HG03439 (cell line): ENCODE data around the gene LYPD4.

Experiments
- ATAC-seq: cut with Tn5 transposase; IDR thresholded peaks from one replicate; pipeline ENCODE4 v1.9.1; 2021; ENCODE audit warnings: mild to moderate bottlenecking, moderate library complexity; ENCODE audit not compliant: unreplicated experiment

LYPD4 gene, protein sequence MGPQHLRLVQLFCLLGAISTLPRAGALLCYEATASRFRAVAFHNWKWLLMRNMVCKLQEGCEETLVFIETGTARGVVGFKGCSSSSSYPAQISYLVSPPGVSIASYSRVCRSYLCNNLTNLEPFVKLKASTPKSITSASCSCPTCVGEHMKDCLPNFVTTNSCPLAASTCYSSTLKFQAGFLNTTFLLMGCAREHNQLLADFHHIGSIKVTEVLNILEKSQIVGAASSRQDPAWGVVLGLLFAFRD

DNA sequence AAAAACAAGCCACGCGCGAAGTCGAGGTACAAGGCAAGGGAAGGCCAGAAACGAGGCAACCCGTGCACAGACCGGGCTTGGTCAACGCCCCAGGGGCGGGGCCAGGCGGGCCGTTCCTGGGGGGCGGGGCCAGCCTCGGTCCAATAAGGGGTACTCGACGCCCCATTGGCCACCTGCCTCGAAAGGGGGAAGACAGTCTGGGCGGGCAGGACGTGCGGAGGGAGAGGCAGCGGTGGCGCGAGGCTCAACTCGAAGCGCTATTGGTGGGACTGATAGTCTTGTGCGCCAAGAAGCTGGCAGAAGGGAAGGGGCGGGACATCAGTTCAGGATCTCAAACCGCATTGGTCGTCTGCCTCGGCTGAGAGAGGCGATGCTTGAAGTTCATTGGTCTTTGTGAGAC, at the start of gene LYPD4:
Gene LYPD4, minus strand, starts transcription at position 83 of the 400 bp plus-strand sequence. CDS start 5,398 bp downstream, outside the sequence.
- ATAC-seq: no peak

DNA sequence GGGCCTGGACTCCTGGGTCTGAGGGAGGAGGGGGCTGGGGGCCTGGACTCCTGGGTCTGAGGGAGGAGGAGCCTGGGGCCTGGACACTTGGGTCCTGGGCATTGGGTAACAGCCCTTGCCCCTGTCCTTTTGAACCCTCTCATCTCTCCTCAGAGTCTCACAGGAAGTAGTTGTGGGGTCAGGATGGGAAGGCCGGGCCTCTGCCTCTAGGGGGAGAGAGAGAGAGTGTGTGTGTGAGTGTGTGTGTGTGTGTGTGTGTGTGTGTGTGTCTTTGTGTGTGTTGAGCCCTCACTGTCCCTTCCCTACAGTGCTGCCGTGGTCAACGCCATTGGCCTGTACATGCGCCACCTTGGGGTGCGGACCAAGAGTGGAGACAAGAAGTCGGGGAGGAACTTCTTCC, 49.4 kb upstream of the LYPD4 start:
- ATAC-seq: no peak

DNA sequence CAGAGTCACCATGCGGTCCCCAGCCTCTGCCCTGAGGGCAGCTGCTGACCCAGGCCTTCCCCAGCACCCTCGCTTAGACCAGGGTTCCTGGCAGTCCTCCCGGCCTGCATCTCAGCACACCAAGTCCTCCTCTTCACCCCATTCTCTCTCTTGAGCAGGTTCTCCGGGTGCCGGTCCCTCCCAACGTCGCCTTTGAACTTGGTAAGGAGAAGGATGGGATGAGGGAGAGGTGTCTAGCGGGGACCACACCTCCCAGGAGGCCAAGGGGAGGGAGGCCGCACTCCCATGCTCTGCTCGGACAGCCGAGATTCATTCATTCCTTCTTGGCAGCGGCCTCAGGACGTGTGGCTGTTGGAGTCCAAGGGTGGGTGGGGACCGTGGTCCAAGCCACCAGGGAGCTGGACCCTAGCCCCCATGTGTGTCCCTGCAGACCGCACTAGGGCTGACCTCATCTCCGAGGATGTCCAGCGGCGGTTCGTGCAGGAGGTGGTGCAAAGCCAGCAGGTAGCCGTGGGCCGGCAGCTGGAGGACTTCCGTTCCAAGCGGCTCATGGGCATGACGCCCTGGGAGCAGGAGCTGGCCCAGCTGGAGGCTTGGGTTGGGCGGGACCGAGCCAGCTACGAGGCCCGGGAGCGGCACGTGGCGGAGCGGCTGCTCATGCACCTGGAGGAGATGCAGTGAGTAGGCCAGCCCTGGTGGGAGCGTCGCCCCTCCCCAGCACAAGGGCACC, 47.9 kb upstream of the LYPD4 start:
- ATAC-seq: no peak

DNA sequence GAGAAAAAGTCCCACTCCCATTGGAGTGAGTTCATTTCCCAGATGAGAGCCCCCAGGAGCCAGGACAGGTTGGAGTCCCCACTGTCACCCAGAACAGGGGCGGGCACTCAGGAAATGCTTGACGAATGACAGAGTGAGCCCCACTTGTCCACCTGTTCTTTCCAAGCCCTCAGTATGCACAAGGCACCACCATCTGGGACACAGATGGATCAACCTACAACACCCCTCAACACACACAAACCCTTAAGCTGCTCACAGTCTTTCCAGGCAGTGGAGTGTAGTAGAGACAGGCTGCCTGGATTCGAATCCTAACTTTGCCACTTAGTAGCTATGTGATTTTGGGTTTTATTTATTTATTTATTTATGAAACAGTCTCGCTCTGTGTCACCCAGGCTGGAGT, 46.5 kb upstream of the LYPD4 start:
- ATAC-seq: no peak

DNA sequence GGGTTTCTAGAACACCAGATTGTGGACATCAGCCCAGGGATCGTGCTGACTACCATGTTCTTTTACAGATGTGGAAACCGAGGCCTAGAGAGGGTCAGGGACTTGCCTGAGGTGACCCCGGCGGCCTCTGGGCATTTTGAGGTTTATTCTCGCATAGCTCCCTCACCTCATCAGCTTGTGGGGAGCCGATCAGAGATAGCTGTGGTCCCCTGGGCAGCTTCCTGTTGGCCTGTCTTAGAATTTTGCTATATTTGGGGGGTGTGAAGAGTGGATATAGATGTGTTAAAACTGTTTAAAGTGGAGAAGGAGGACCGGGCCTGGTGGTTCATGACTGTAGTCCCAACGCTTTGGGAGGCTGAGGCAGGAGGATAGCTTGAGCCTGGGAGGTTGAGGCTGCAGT, 45.4 kb upstream of the LYPD4 start:
- no peak for ATAC-seq

DNA sequence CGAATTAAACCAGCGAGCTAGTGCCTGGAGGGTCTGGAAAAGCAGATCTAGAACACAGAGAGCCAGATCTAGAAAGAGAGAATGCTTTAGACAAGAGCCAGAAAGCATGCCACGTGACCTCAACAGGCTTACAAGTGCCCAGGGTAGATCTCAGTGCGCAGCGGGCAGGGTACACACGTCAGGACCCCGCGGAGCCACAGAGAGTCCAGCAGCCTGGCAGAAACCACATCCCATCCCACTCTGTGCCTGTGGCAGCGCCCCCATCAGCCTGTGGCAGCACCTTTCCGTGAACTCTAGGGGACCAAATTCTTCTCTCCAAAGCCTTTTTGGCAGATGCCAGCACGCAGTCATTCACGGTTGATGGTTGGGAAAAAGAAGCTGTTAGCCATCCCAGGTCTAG, 44.4 kb upstream of the LYPD4 start:
- no peak for ATAC-seq

DNA sequence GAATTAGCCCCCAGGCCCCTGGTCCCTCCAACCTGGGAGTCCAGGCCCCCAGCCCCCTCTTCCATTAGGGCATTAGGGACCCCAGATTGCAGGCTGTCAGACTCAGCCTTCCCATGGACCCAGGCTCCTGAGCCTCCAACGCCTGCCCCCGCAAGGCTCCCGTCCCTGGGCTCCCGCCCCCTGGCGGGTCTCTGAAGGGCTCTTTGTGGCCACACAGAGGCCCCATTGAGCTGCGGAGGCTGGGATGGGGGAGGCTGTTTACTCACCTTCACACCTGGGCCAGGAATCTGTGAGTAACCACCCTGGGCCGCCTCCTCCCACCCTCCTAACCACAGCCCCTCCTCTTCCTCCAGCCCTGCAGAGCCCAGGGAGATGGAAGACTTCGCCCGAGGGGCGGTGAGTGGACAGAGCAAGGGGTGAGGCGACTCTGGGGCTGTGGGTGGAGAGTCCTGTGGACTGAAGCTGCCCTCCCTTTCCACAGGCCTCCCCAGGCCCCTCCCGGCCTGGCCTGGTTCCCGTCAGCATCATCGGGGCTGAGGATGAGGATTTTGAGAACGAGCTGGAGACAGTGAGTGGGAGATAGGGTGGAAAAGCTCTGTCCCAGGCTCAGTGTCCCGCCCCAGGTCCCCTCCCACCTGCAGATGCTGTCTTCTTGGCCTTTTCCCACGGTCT, 43.4 kb upstream of the LYPD4 start:
- no peak for ATAC-seq

DNA sequence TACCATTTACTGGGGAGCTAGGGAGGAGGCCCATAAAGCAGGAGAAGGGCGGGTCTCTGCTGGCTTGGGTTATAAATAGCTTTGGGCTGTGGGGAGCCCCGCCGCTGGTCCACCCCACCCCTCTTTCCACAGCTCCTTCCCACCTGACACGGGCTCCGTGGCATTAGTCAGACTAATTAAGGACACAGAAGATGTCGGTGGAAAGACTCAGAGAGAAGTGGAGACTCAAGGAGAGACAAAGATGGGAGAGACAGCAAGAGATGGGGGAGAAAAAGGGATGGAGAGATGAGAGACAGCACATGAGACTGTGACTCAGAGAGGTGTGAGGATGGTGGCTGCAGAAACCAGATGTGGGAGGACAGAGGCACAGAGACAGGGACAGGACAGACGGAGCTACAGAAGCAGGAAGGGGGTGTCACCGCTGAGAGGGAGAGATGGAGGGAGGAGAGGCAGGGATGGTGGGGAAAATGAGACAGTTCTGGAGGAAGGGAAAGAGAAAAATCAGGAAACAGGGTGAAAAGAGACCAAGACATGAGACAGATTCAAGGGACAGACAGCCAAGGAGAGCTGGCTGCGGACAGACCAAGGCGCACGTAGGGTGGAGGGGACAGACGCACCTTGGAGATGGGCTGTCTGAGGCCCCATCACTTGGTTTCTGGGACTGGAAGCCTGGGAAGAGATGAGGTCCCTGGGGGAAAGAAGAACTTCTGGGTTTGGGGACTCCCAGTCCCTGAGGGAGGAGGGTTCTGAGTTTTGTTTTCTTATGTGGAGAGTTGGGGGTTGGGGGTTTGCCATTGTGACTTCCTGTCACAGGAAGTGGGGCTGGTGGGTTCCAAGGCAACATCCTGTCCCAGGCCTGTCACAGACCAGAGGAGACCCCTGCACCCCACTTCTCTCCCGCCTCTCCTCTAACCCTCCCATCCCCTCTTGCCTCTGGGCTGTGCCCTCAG, 42.6 kb upstream of the LYPD4 start:
- no peak for ATAC-seq

DNA sequence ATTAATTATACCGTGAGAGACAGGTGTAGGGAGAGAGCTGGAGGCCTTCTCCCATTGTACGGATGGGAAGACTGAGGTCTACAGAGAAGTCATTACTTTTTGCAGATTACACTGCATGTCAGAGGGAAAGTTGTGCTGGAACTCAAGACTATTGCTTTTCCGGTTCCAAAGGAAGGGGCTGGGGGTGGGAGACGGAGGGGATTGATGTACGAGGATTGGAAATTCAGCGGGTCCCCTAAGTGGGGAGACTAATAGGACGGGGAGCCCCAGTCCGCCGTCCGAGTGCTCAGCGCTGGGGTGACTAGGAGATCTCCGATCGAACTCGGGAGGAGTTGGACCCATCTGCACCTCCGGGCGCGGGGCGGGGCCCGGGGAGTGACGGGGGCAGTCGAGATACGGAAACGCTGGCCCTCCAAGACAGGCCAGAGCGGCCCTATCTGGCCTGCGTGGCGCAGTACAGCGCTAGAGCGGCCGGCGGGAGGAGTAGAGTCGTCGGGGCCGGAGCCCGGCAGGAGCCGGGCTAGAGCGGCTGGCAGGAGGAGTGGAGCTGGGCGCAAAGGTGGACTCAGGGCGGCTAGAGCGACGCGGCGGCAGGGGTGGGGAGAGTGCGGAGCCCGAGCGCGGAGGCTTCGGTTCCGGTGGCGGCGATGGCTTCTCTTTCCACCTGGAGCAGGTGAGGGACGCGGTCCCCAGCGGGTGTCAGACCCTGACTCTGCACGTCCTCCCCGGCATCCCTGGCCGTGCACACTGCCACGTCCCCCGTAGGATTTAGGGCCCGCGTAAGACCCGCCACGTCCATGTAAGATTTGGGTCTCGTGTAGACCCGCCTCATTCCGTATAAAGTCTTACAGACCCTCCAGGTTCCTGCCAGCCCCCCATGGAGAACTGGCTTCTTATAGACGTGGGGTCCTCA, 39.6 kb upstream of the LYPD4 start:
- peak; percentile 75 for ATAC-seq

DNA sequence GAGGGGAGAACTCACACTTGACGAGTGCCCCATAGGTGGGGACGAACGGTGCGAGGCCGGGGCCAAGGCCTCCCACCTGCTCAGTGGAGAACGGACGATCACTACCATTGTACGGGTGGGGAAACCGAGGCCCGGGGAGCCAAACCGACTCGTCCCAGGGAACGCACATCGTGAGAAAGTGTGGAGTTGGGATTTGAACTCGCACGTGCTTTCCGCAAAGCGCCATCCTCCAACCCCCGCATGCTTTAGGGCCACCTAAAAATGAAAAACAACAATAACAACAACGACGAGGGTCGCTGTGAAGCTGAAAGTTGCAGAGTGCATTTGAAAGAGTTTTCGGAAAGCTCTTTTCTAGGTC, 39.0 kb upstream of the LYPD4 start:
- ATAC-seq: no peak

DNA sequence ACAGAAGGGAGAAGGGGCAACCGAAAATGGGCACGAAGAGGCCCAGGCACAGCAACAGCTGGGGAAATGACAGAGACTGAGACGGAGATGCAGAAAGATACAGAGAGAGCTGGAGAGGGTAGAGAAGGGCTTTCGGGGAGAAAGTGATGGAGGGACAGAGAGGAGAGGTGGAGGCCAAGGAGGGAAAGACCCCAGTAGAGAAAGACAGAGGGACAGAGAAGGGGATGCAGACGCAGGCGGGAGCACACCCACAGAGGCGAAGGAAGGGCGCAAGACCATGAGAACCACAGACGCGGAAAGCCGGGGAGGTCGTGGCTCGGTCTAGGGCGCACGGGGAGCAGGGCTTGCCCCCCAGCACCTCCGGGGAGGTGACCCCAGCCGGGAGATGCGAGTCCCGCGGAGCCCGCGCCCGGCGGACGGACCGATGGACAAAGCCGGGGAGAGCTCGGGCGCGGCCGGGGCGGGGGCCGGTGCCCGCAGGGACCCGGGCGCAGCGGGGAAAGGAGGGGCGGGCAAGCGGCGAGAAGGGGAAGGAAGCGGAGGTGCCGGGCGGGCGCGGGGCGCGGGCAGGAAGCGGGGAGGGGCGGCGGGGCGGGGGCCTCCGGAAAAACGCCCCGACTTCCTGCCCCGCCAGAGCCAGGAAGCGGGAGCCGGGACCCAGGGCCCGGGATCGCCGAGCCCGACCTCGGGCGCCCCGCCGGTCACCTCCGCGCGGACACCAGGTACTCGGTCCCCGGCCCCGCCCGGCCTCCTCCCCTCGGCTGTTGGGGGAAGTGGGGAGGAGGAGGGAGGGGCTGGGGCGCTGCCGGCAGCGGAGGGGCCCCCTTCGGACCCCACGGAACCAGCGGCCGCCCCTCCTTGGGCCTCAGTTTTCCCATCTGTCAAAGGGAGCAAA, 38.3 kb upstream of the LYPD4 start, which contains the start of gene ARHGEF1:
Gene ARHGEF1, plus strand, starts transcription at position 617 of the 895 bp plus-strand sequence. CDS start 4,899 bp downstream, outside the sequence.
- no peak for ATAC-seq

DNA sequence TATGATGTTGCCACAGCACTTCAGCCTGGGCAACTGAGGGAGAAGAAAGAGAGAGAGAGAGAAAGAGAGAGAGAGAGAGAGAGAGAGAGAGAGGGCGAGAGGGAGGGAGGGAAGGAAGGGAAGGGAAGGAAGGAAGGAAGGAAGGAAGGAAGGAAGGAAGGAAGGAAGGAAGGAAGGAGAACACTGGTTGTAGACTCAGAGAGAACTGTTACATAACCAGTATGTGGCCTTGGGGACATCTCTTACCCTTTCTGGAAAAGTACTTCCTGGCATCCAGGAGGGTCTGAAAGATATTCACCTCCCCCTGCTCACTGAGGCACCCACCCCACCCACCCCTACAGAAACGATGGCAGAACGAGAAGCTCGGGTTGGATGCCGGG, 35.8 kb upstream of the LYPD4 start:
- ATAC-seq: no peak

DNA sequence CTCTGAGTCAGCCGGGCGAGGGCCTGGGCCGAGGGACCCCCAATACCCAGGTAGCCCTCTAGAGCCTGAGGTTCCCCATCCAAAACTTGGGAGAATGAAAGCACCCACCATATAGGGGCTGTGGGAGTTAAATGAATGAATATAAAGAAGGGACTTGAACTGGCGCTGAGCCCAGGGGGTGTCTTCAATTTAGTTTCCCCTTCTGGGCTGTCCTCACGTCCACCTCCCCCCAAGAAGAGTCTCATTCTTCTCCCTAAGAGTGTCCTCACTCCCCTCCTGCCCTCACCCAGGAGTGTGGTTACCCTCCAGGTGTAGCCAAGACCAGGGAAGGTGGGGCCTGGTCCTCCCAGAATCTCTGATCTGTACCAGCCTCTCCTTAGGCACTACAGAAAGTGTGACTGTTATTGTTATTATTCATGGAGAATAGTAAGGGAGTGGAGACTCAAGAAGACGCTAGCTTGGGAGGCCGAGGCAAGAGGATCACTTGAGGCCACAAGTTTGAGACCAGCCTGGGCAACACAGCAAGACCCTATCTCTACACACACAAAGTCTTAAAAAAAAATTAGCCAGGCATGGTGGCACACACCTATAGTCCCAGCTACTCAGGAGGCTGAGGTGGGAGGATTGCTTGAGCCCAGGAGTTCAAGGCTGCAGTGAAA, 35.3 kb upstream of the LYPD4 start:
- ATAC-seq: no peak

DNA sequence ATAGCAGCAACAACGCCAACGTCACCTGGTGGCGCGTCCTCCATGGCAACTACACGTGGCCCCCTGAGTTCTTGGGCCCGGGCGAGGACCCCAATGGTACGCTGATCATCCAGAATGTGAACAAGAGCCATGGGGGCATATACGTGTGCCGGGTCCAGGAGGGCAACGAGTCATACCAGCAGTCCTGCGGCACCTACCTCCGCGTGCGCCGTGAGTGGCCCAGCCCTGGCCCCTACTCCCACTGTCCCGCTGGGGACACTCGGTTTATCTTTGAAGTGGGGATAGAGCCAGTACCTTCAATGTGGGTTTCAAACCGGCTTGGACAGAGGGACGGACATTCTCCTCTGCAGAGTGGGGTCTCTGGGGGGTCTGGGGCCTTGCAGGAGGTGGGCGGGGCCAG, 34.6 kb upstream of the LYPD4 start:
- no peak for ATAC-seq

DNA sequence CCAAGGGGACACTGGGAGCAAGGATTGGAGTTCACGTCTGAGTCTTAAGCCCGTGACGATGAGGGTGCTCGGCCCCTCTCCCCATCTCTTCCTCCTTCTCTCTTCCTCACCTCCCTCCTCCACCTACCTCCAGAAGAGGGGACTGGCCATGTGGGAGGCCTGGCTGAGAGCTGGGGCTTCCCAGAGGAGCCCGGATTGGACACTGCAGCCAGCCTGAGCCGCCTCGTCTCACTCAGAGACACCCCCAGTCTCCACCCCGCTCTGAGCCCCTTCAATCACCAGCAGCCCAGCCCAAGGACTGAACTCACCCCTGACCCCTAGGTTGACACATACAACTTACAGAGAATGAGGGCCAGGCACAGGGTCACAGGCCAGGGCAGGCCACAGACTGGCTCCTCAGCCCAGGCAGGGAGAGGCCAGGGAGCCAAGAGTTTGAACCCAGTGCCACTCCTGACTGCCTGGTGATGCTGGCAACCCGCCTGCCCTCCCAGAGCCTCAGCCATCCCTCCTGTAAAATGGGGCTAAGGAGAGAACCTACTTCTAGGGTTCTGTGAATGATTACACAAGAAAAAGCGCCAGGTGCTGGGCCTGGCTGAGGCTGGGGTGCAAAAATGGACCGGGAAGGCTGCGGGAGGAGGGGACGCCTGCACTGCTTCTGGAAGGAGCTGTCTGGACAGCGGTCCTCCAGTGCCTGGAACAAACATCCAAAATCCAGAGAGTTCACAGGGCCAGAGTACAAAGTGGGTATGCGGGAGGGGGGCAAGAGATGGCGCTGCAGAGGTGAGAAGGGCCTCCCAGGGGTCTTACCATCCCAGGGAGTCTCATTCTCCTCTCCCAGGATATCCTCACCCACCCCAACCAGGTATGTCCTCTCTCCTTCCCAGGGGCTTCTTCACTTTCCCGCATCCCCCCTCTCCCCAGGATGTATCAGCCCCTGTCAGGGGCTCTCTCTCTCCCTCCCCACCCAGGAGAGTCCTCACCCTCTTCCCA, 33.7 kb upstream of the LYPD4 start:
- no peak for ATAC-seq

DNA sequence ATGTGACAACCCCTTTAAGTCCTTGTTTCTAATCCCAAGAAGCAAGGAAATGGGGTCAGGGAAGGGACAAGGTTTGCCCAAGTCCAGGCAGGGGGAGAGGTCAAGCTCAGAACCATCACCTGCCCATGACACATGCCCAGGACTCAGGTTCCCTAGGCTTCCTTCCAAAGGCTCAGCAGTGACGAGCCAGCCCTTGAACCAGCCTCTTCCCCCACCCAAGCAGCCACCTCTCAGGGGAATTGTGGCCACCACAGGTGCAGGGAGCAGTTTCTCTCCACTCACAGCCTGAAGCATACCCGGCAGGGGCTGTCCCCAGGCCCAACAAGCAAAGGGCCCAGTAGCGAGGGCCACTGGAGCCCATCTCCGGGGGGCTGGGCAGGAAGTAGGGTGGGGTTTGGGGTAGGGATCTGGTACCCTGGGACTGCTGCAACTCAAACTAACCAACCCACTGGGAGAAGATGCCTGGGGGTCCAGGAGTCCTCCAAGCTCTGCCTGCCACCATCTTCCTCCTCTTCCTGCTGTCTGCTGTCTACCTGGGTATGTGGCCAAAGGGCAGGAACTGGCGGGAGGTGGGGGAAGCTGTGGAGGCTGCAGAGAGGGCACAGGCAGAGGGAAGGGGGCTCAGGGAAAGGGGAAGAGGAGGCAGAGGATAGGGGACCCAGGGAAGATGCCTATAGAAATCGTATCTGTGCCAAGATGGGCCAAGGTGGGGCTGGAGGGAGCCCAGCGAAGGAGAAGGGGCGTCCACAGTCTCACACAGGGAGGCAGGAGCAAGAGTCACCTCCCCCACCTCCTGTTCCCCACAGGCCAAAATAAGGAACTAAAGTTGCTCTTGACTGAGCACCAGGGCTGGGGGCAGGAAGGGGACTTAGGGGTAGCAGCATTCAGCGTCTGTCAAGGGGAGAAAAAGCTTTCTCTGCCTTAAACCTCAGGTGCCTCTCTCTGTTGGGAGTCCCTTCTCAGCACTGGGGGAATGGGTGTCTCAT, 32.7 kb upstream of the LYPD4 start, which contains the start of gene CD79A:
Gene CD79A, plus strand, starts transcription at position 433 of the 986 bp plus-strand sequence. Its CDS starts 26 bp downstream, at position 459.
- ATAC-seq: peak; percentile 56
